Naive thymus-derived CD4-positive, alpha-beta T cell (primary cell): ENCODE measurements around the gene SHISA4. TPM values are rescaled to one million over a fixed set of nuclear protein-coding genes. Genes with fewer than 3 reads are reported as not detected.

Source experiments
- ATAC-seq: fragments of 150-1000 bp; cut with Tn5 transposase; 2 replicates; pipeline ENCODE4 v1.10.0; 2021; ENCODE audit warnings: mild to moderate bottlenecking, moderate library complexity
- CTCF ChIA-PET: fragments of 350-600 bp; sonication (Branson Sonifier 250); formaldehyde crosslinking; loops from one replicate; lab custom pipeline; 2021; ENCODE audit warnings: antibody characterized with exemption; lab: Charles Lee
- POLR2A ChIA-PET: fragments of 350-600 bp; sonication (Branson Sonifier 250); formaldehyde crosslinking; loops from one replicate; lab custom pipeline; 2021; ENCODE audit warnings: antibody characterized with exemption, inconsistent platforms; lab: Charles Lee
- DNase-seq, 9 donors: peaks; one replicate each; pipeline versions ENCODE4 v3.0.0 to v3.0.0-alpha.2; 2020 to 2022; ENCODE audit warnings: mixed read lengths in 1 of 9
- H3K27ac ChIP-seq: one replicate; pipeline ENCODE4 v1.7.0; 2013; ENCODE audit warnings: mild to moderate bottlenecking, low read depth, low read length, moderate library complexity
- H3K27me3 ChIP-seq, 2 donors: one replicate each; pipeline ENCODE4 v1.7.0; 2013; ENCODE audit warnings: low read length in 2 of 2, mild to moderate bottlenecking in 2 of 2, moderate library complexity in 2 of 2; ENCODE audit not compliant: control insufficient read depth in 2 of 2, insufficient read depth in 2 of 2
- H3K36me3 ChIP-seq, 3 experiments: 1 replicate in 2 of 3; 2 replicates in 1 of 3; pipeline ENCODE4 v1.7.0; 2013; ENCODE audit warnings: low read length in 3 of 3, mild to moderate bottlenecking in 3 of 3, moderate library complexity in 1 of 3; ENCODE audit not compliant: insufficient read depth in 3 of 3, control insufficient read depth in 2 of 3
- H3K4me1 ChIP-seq, 2 donors: one replicate each; pipeline ENCODE4 v1.7.0; 2013; ENCODE audit warnings: low read length in 2 of 2, mild to moderate bottlenecking in 2 of 2, moderate library complexity in 1 of 2; ENCODE audit not compliant: control insufficient read depth in 2 of 2, insufficient read depth in 2 of 2
- H3K4me3 ChIP-seq: 2 replicates; pipeline ENCODE4 v1.7.0; 2013; ENCODE audit warnings: mild to moderate bottlenecking, low read length
- H3K9me3 ChIP-seq, 3 experiments: 1 replicate in 2 of 3; 2 replicates in 1 of 3; pipeline ENCODE4 v1.7.0; 2013; ENCODE audit warnings: low read length in 3 of 3; ENCODE audit not compliant: control insufficient read depth in 2 of 3
- H3K27ac Mint-ChIP-seq, 9 donors: one replicate each; pipeline ENCODE4 v1.8.0; 2020 to 2022; ENCODE audit warnings: mixed read lengths in 9 of 9, mild to moderate bottlenecking in 8 of 9, moderate library complexity in 5 of 9, inconsistent platforms in 2 of 9
- H3K27me3 Mint-ChIP-seq, 5 donors: one replicate each; pipeline ENCODE4 v1.8.0; 2021 to 2022; ENCODE audit warnings: mixed read lengths in 5 of 5, mild to moderate bottlenecking in 1 of 5
- H3K36me3 Mint-ChIP-seq, 5 donors: one replicate each; pipeline ENCODE4 v1.8.0; 2020 to 2022; ENCODE audit warnings: mixed read lengths in 5 of 5, mild to moderate bottlenecking in 3 of 5, inconsistent platforms in 1 of 5
- H3K4me1 Mint-ChIP-seq, 7 donors: one replicate each; pipeline ENCODE4 v1.8.0; 2020 to 2022; ENCODE audit warnings: mixed read lengths in 7 of 7, mild to moderate bottlenecking in 3 of 7, inconsistent platforms in 1 of 7
- H3K4me3 Mint-ChIP-seq, 10 donors: one replicate each; pipeline ENCODE4 v1.8.0; 2020 to 2022; ENCODE audit warnings: mild to moderate bottlenecking in 10 of 10, mixed read lengths in 10 of 10, moderate library complexity in 6 of 10, inconsistent platforms in 2 of 10
- H3K9me3 Mint-ChIP-seq, 11 donors: one replicate each; pipeline ENCODE4 v1.8.0; 2020 to 2022; ENCODE audit warnings: mixed read lengths in 11 of 11, mild to moderate bottlenecking in 4 of 11, inconsistent platforms in 1 of 11, moderate library complexity in 1 of 11
- intact Hi-C, 2 donors: fragments of 100-400 bp; cut with micrococcal nuclease; formaldehyde crosslinking; loops; one replicate each; pipeline ENCODE4 v1.15.1; 2023
- polyA plus RNA-seq, 2 donors: library from polyadenylated mRNA; unstranded; fragments of 300-500 nt; fragmentation: Illumina TruSeq; gene quantifications; one replicate each; pipeline ENCODE4 v1.2.3, GENCODE V29; 2021
- total RNA-seq, 6 experiments: library from RNA in 5 of 6; stranded (reverse) in 5 of 6; gene quantifications; 1 replicate in 5 of 6; 2 replicates in 1 of 6; pipeline ENCODE4 v1.2.3 and lab custom pipeline; 2021 to 2026

Gene SHISA4
- total and polyA plus RNA-seq, 7 experiments from 2014 or later, result 0.30 to 1.4 (median 0.66) TPM; not detected in 2

- H3K27me3 ChIP-seq, result peaks cover 0 to 6% of the 10 kb centered on the region in 2 donors
- Mint-ChIP-seq H3K9me3 (peaks cover 0 to 1% (median 0%) of the 10 kb centered on the region in 11 donors), H3K27me3 (peaks cover 0 to 25% (median 10%) of the 10 kb centered on the region in 5 donors), H3K4me3 (no peak overlapping the region), H3K27ac (peak overlapping the region in 1 of 9 donors; percentile 34), H3K4me1 (peaks cover 0 to 14% (median 6%) of the 10 kb centered on the region in 7 donors), H3K36me3 (no peaks in the 10 kb centered on the region)
- DNase-seq (no peak), ATAC-seq (no peak)
- no peaks in the 10 kb centered on the region for H3K36me3 ChIP-seq
- H3K27ac ChIP-seq, result no peak overlapping the region
- ChIA-PET POLR2A (interaction anchor here (1.3 kb wide), 1 partner anchor 17 kb away, joined by 3 read pairs; no protein-coding TSS in a partner anchor), CTCF (interaction anchor here (1.1 to 1.5 kb wide), 2 partner anchors 9 to 70 kb away, joined by 4 to 6 read pairs; no protein-coding TSS in a partner anchor)
- H3K4me3 ChIP-seq, result no peak overlapping the region
- no peaks in the 10 kb centered on the region for H3K9me3 ChIP-seq
- intact Hi-C loops, result no loop called here
- peaks cover 0 to 5% of the 10 kb centered on the region in 2 donors for H3K4me1 ChIP-seq
These were observed 4.3 kb upstream of the SHISA4 start for GRCh38 chr1:201884425-201884824.

GRCh38 chr1:201885531-201886075 is 3.1 kb upstream of the SHISA4 start:
- no peak overlapping the region for H3K27ac ChIP-seq
- no peaks in the 10 kb centered on the region for H3K9me3 ChIP-seq
- no peaks in the 10 kb centered on the region for H3K36me3 ChIP-seq
- ATAC-seq, result no peak
- H3K9me3 Mint-ChIP-seq, result peaks cover 0 to 4% (median 0%) of the 10 kb centered on the region in 11 donors
- peaks cover 0 to 5% of the 10 kb centered on the region in 2 donors for H3K4me1 ChIP-seq
- no peak for DNase-seq
- no peak overlapping the region for H3K27ac Mint-ChIP-seq
- no peak overlapping the region for H3K4me3 ChIP-seq
- peaks cover 5 to 35% (median 19%) of the 10 kb centered on the region in 5 donors for H3K27me3 Mint-ChIP-seq
- H3K27me3 ChIP-seq, result peaks cover 0 to 6% of the 10 kb centered on the region in 2 donors
- POLR2A ChIA-PET, result interaction anchor here (1.3 kb wide), 1 partner anchor 19 kb away, joined by 3 read pairs; no protein-coding TSS in a partner anchor
- CTCF ChIA-PET, result interaction anchor here (1.5 to 2.0 kb wide), 2 partner anchors 8 to 10 kb away, joined by 6 to 12 read pairs; no protein-coding TSS in a partner anchor
- intact Hi-C loops, result no loop called here
- peaks cover 2 to 18% (median 10%) of the 10 kb centered on the region in 7 donors for H3K4me1 Mint-ChIP-seq
- no peaks in the 10 kb centered on the region for H3K36me3 Mint-ChIP-seq
- no peak overlapping the region for H3K4me3 Mint-ChIP-seq

GRCh38 chr1:201886103-201886885 is 2.4 kb upstream of the SHISA4 start:
- no peak overlapping the region for H3K27ac ChIP-seq
- no peaks in the 10 kb centered on the region for H3K9me3 ChIP-seq
- ChIA-PET CTCF (interaction anchor here (2.0 kb wide), 1 partner anchor 9 kb away, joined by 12 read pairs; no protein-coding TSS in a partner anchor), POLR2A (no interaction called here)
- no peaks in the 10 kb centered on the region for H3K36me3 Mint-ChIP-seq
- peaks cover 0 to 6% of the 10 kb centered on the region in 2 donors for H3K27me3 ChIP-seq
- peaks cover 0 to 5% of the 10 kb centered on the region in 2 donors for H3K4me1 ChIP-seq
- H3K4me3 ChIP-seq, result no peak overlapping the region
- ATAC-seq, result no peak
- no peak for DNase-seq
- H3K4me1 Mint-ChIP-seq, result peaks cover 2 to 18% (median 10%) of the 10 kb centered on the region in 7 donors
- intact Hi-C loops, result no loop called here
- H3K9me3 Mint-ChIP-seq, result peaks cover 0 to 4% (median 0%) of the 10 kb centered on the region in 11 donors
- no peaks in the 10 kb centered on the region for H3K36me3 ChIP-seq
- H3K4me3 Mint-ChIP-seq, result peak overlapping the region in 1 of 10 donors; percentile 44
- H3K27ac Mint-ChIP-seq, result no peak overlapping the region
- H3K27me3 Mint-ChIP-seq, result peaks cover 8 to 39% (median 23%) of the 10 kb centered on the region in 5 donors

GRCh38 chr1:201887116-201887866 is 1.4 kb upstream of the SHISA4 start:
- intact Hi-C loops, result no loop called here
- Histone ChIP-seq H3K4me1 (peaks cover 0 to 5% of the 10 kb centered on the region in 2 donors), H3K27me3 (peaks cover 0 to 6% of the 10 kb centered on the region in 2 donors), H3K9me3 (no peaks in the 10 kb centered on the region), H3K4me3 (no peak overlapping the region), H3K27ac (no peak overlapping the region), H3K36me3 (no peaks in the 10 kb centered on the region)
- H3K27ac Mint-ChIP-seq, result peak overlapping the region in 1 of 9 donors; percentile 58
- no peak for ATAC-seq
- H3K9me3 Mint-ChIP-seq, result peaks cover 0 to 4% (median 0%) of the 10 kb centered on the region in 11 donors
- peak overlapping the region in 8 of 10 donors; percentile 2 to 87 (median 58) for H3K4me3 Mint-ChIP-seq
- ChIA-PET POLR2A (no interaction called here), CTCF (interaction anchor here (2.0 kb wide), 1 partner anchor 8 kb away, joined by 12 read pairs; no protein-coding TSS in a partner anchor)
- peaks cover 2 to 18% (median 10%) of the 10 kb centered on the region in 7 donors for H3K4me1 Mint-ChIP-seq
- H3K27me3 Mint-ChIP-seq, result peaks cover 18 to 44% (median 33%) of the 10 kb centered on the region in 5 donors
- DNase-seq, result no peak
- H3K36me3 Mint-ChIP-seq, result no peaks in the 10 kb centered on the region

- peaks cover 30 to 55% (median 46%) of the 10 kb centered on the region in 5 donors for H3K27me3 Mint-ChIP-seq
- H3K9me3 Mint-ChIP-seq, result peaks cover 0 to 8% (median 0%) of the 10 kb centered on the region in 11 donors
- Histone ChIP-seq H3K27me3 (peaks cover 0 to 6% of the 10 kb centered on the region in 2 donors), H3K4me3 (peak overlapping the region; percentile 33), H3K27ac (no peak overlapping the region), H3K9me3 (no peaks in the 10 kb centered on the region), H3K4me1 (peaks cover 0 to 5% of the 10 kb centered on the region in 2 donors), H3K36me3 (no peaks in the 10 kb centered on the region)
- ATAC-seq (peak; percentile 6), DNase-seq (no peak)
- POLR2A ChIA-PET, result no interaction called here
- peaks cover 2 to 16% (median 10%) of the 10 kb centered on the region in 7 donors for H3K4me1 Mint-ChIP-seq
- peak overlapping the region; percentile 59 to 88 (median 77) for H3K4me3 Mint-ChIP-seq
- CTCF ChIA-PET, result interaction anchor here (1.2 kb wide), 1 partner anchor 9 kb away, joined by 3 read pairs; no protein-coding TSS in a partner anchor
- H3K27ac Mint-ChIP-seq, result peak overlapping the region in 1 of 9 donors; percentile 91
- H3K36me3 Mint-ChIP-seq, result no peaks in the 10 kb centered on the region
- intact Hi-C loops, result no loop called here
These were observed 631 bp downstream of the SHISA4 start for GRCh38 chr1:201889090-201889968.
